NCI-H2107 treated with DMSO at 0.1 percent for 48 hours (cell line): Measurements from ENCODE around the gene PSMB3.
A peak's percentile ranks its signal among the peaks of the same experiment; 100 is the strongest.

Experiments
- DNase-seq: peaks from one replicate; lab custom pipeline; 2025; ENCODE audit not compliant: unreplicated experiment; lab: John Stamatoyannopoulos, UW

The PSMB3 gene

DNA sequence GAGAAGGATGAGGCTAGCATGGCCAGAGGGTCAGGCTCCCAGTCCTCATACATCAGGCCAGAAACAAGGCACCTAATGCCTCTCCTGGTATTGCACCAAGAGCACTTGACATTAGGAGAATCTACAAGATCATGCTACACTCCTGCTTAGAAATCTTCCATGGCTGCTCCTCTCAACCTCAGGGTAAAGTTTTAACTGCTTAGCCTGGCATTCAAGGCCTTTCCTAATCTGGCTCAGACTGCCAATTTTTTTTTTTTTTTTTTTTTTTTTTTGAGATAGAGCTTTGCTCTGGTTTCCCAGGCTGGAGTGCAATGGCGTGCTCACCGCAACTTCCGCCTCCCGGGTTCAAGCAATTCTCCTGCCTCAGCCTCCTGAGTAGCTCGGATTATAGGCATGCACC is 38.6 kb downstream of the PSMB3 start:
- no peak for DNase-seq

DNA sequence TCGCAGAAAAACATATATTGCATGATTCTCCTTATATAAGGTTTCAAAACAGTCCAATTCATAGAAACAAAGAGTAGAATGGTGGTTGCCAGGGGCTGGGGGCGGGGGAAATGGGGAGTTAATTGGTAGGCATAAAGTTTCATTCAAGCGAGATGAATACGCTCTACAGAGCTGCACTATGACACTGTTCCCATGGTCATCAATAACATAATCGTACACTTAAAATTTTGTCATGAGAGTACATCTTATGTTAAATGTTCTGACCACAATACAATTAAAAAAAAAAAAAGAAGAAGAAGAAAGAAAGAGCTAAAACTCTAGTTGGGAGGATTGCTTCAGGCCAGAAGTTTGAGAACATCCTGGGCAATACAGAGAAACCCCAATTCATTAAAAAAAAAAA is 41.7 kb downstream of the PSMB3 start:
- DNase-seq = no peak

DNA sequence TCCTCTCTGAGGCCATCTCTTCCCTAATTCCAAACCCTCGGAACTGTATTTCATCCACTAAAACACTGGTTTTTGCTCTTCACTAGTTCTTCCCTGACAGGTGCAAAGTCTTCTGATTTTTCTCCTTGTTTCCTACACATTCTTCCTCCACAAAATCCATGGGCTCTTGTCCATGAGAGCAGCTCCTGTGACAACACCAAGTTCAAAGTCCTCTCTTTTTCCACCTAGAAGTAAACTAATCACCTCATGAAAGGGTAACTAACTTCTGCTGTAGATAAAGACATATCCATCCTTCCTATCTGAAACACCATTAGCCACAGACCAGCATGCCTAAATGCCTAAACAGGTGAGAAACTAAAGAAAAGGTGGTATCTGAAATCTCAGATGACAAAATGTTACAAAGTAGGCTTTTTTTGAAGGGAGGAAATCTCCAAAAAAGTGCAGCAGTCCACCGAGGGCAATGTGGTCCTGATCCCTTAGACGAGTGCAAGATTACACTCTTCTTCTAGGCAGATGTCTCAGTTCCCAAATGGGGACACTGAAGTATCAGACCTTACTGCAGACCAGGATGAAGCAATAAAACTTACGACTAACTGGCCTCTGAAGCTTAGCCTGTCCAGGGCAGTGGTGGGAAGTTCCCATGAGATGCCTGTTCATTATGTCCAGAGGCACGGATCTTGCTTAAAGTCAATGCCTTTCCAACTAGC is 44.1 kb downstream of the PSMB3 start:
- DNase-seq = no peak

DNA sequence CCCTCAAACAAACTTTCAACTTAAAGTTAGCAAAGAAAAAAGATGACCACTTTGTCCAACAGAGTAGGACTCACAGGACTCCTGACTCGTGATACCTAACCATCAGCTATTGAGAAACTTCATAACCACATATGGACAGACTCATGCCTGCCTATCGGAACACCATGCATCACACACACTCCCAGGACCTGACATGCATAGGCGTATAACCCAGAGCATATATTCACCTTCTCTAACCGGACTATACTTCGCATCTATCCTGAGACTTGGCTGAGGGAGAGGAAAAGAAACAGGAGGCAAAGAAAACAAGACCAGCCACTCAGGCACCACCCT is 44.6 kb downstream of the PSMB3 start:
- DNase-seq = no peak

DNA sequence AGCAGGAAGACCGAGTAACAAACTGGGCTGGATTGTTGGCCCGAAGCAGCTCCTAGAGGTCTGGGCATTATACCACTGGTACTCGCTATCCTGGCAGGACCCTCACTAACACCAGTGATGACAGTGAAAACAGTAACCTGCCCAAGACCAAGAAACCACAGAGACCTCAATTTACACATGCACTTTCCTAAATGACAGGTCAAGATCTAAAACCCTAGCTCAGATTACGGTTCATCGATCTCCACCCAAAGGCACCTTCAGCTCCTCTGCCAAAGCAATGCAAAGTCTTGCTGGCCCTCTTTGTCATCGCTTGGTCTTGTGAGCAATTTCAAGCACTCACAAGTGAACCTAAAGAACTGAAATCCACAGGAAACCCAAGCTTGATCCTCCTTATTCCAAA is 45.3 kb downstream of the PSMB3 start:
- DNase-seq = no peak

DNA sequence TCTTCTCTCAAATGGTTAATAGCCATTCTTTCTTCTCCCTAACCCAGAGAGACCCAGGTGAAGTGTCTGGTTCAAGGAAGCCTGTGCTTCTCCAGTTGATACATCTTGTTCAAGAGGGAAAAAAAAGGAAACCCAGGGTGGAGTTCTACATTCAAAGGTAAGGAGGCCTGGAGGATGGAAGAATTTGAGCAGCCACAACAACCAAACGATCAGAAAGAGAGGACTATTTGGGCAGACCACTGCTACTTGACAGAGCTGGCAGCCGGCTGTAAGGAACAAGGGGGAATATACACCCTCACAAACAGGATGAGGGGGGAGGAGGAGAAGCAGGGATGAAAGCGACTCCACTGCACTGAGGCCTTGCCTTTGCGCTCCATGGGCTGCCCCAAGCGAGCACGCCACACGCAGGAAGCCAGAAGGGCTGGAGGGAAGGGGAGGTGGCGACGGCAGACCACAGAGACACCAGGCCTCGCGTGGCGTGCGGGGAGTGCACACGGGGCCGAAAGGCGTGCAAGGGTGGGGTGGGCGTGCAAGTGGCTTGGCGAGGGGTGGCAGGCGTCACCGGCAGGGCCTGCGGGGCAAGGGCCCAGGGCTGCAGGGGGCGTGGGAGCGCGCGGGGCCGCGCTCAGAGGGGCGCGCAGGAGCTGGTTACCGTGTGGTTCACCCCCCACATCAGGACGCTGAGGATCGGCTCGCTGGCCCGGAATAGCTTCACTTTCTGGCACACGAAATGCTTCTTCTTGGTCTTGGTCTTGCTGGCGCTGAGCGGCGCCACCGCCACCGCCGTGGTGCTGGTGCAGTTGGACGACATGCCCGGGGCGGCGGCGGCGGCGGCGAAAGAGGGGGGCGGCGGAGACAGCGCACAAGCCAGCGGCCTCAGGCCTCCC is 46.3 kb downstream of the PSMB3 start:
- no peak for DNase-seq

DNA sequence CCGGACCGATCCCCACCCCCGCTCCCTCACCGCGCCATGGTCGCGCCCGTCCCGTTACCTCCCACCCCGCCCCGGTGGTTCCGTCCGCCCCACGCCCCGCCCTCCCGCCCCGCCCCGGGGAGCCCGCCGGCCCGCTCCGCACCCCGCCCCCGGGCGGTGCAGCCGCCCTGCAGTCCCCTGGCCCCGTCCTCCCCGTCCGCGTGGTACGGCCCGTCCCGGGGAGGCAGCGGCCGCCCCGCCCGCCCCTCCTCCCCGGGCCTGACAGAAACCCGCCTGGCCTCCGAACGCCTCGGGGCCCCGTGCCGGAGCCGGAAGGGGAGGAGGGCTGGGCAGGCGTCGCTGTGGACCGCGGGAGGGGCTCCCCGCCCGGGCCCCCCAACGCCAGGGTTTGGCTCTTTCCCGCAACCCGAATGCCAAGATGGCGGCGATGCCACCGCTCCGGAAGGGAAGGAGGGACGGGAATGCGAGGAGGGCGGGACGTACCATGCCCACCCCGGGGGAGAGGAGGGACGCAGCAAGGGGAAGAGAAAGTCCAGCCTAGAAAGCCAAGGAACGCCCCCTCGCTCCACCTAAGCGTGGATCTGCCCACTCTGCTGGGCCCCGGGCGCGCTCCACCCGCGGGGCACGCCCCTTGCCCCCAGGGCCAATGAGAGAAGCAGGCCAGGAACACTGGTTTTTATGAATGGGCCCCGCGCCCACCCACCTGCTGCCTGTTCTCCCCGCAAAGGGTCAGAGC is 47.1 kb downstream of the PSMB3 start, which contains the start of gene PIP4K2B:
Gene PIP4K2B, minus strand, starts transcription at position 56 of the 736 bp plus-strand sequence. CDS start 132 bp downstream, outside the sequence.
- DNase-seq = peak; percentile 91

DNA sequence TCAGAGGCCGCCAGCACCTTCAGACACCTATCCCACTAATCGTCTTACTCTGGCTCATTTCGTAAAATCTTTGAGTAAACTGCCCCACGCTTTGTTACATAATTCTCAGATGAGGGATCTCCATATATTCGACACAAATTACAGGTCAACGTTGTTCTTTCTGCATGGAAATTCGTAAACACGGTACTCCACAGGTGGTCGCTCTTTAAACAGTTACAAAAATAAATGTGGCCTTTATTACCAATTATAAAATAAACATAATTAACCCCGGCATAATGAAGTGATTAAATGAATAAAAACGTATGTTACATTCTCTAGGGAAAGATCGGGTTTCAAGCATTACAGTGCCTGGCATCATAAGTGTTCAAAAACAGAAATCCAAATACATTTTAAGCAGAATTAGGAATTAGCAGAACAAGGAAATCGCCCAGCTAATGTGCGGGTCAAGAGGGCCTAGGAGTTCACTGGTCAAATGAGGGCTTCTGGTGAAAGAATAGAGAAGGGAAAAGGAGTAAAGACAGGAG is 47.8 kb downstream of the PSMB3 start:
- DNase-seq = peak; percentile 79

DNA sequence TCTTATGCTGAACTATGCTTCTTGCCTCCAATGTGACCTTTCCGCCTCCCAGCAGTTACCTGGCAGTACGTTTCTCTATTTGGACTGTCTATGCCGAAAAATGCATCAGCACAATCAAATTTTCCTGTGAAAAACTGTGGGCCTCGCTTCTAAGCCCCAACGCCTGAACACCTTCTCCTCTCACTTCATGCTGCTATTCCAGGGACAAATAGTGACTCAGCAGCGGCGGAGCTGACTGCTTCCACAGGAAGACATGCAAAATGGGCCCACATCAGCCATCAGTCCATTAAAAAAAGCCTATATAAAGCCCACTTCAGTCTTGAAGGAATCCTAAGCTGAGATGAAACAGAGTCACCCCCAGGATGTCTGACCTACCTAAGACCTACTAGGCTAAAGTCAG is 57.3 kb downstream of the PSMB3 start:
- DNase-seq = no peak
